Measurements from ENCODE around the gene ARMC2.

DNA sequence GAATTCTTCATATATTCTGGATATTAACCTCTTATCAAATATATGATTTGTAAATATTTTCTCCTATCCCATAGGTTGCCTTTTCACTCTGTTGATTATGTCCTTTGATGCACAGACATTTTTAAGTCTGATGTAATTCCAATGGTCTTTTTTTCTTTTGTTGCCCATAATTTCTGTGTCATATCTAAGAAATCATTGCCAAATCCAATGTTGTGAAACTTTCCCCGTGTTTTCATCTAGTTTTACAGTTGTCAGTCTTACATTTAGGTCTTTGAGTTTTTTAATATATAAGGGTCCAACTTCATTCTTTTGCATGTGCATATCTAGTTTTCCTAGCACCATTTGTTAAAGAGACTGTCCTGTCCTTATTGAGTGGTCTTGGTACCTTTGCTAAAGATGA is 134.9 kb downstream of the ARMC2 start:
- TF ChIP-seq CTCF (IDR thresholded peaks at IDR 0.05; ENCODE audit: control extremely low read depth in 1 of 3, insufficient read depth in 1 of 3, low read depth in 1 of 3, low read length in 3 of 3), result no peak
- TF ChIP-seq, protein P1, sequence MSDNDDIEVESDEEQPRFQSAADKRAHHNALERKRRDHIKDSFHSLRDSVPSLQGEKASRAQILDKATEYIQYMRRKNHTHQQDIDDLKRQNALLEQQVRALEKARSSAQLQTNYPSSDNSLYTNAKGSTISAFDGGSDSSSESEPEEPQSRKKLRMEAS (IDR thresholded peaks at IDR 0.05), result no peak
- TF ChIP-seq SRF (IDR thresholded peaks at IDR 0.05; ENCODE audit: low read depth, low read length), result no peak
- no peak for TF ChIP-seq EZH2 (IDR thresholded peaks at IDR 0.05; ENCODE audit: low read depth, low read length, severe bottlenecking)
- no peak for TF ChIP-seq ASH2L (IDR thresholded peaks at IDR 0.05; ENCODE audit: low read length)
- TF ChIP-seq RNF2 (IDR thresholded peaks at IDR 0.05; ENCODE audit: borderline replicate concordance, low read depth, low read length, missing control alignments, poor library complexity, severe bottlenecking), result no peak

Measured in H1 (cell line).